ENCODE data around the gene ZFAND5.

Gene ZFAND5

GRCh38 chr9:72338631-72339030, 26.4 kb downstream of the ZFAND5 start:
- H3K4me3 ChIP-seq (ENCODE audit: low read depth, low read length) = no peak overlapping the region
- TF ChIP-seq CTCF (IDR thresholded peaks at IDR 0.05; ENCODE audit: low read depth, low read length) = no peak

- no peak for TF ChIP-seq CTCF (IDR thresholded peaks at IDR 0.05; ENCODE audit: low read depth, low read length)
- no peak overlapping the region for H3K4me3 ChIP-seq (ENCODE audit: low read depth, low read length)
Measured at GRCh38 chr9:72337286-72337685, 27.7 kb downstream of the ZFAND5 start.

- H3K4me3 ChIP-seq (ENCODE audit: low read depth, low read length) = no peak overlapping the region
- no peak for TF ChIP-seq CTCF (IDR thresholded peaks at IDR 0.05; ENCODE audit: low read depth, low read length)
Measured at GRCh38 chr9:72334658-72335337, 30.2 kb downstream of the ZFAND5 start.

GRCh38 chr9:72333709-72334108, 31.3 kb downstream of the ZFAND5 start:
- no peak overlapping the region for H3K4me3 ChIP-seq (ENCODE audit: low read depth, low read length)
- TF ChIP-seq CTCF (IDR thresholded peaks at IDR 0.05; ENCODE audit: low read depth, low read length) = no peak

GRCh38 chr9:72333197-72333596, 31.8 kb downstream of the ZFAND5 start:
- TF ChIP-seq CTCF (IDR thresholded peaks at IDR 0.05; ENCODE audit: low read depth, low read length) = no peak
- no peak overlapping the region for H3K4me3 ChIP-seq (ENCODE audit: low read depth, low read length)

GRCh38 chr9:72332351-72332750, 32.7 kb downstream of the ZFAND5 start:
- H3K4me3 ChIP-seq (ENCODE audit: low read depth, low read length) = no peak overlapping the region
- no peak for TF ChIP-seq CTCF (IDR thresholded peaks at IDR 0.05; ENCODE audit: low read depth, low read length)

GRCh38 chr9:72327631-72328030, 37.4 kb downstream of the ZFAND5 start:
- TF ChIP-seq CTCF (IDR thresholded peaks at IDR 0.05; ENCODE audit: low read depth, low read length) = no peak
- H3K4me3 ChIP-seq (ENCODE audit: low read depth, low read length) = no peak overlapping the region

All from WI38 (cell line).